Measurements from ENCODE around the gene ASIC3.

DNA sequence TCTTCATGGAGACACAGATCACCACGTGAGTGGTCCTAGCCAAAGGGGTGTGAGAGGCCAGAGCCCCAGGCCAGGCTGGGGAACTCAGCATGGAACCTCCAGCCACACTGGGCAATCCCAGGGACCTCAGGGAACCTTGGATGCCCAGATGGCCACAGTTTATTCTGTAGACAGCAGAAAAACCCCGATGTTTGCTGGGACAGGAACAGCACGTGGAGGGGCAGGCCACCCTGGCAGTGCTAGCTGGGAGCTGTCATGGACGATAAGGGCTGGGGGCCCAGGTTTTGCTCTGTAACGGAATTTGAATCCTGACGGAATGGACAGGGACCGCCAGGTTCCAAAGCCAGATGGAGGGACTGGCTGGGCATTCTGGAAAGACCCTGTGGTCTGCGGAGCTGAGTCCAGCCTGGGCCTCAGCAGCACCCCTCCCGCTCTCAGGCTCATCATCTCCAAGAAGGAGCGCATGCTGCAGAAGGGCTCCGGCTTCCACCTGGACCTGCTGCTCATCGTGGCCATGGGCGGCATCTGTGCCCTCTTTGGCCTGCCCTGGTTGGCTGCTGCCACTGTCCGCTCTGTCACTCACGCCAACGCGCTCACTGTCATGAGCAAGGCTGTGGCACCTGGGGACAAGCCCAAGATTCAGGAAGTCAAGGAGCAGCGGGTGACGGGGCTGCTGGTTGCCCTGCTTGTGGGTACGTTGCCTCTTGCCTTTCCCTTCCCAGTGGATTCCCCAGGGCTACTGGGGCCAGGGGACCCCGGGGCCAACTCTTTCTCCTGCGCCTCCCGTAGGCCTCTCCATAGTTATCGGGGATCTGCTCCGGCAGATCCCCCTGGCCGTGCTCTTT, 26.7 kb downstream of the ASIC3 start:
- TF ChIP-seq, protein P1, sequence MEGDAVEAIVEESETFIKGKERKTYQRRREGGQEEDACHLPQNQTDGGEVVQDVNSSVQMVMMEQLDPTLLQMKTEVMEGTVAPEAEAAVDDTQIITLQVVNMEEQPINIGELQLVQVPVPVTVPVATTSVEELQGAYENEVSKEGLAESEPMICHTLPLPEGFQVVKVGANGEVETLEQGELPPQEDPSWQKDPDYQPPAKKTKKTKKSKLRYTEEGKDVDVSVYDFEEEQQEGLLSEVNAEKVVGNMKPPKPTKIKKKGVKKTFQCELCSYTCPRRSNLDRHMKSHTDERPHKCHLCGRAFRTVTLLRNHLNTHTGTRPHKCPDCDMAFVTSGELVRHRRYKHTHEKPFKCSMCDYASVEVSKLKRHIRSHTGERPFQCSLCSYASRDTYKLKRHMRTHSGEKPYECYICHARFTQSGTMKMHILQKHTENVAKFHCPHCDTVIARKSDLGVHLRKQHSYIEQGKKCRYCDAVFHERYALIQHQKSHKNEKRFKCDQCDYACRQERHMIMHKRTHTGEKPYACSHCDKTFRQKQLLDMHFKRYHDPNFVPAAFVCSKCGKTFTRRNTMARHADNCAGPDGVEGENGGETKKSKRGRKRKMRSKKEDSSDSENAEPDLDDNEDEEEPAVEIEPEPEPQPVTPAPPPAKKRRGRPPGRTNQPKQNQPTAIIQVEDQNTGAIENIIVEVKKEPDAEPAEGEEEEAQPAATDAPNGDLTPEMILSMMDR (IDR thresholded peaks at IDR 0.05), result no peak
- TF ChIP-seq POLR2A (IDR thresholded peaks at IDR 0.05), result no peak

Measured in Peyer's patch (tissue), 4 donors.